ENCODE measurements around the gene LHFPL2.

Gene LHFPL2

DNA sequence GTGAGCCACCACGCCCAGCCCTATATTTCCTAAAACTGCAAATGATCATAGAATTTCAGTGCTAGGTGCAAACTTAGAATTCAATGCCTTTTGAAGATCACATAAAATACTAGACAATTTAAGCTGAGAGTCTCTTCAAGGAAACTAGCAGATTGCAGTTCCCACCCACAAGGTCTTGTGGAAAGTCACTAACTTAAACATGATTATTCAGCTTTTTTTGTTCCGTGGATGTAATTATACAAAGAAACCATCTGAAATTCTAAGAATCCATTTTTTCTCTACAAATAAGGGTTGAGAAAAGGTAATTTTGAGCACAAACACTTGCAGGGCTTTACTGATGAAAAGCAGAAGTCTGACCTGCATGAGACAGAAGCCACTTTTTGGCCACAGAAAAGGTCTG, 4.5 kb upstream of the LHFPL2 start:
- TF ChIP-seq, protein P1, sequence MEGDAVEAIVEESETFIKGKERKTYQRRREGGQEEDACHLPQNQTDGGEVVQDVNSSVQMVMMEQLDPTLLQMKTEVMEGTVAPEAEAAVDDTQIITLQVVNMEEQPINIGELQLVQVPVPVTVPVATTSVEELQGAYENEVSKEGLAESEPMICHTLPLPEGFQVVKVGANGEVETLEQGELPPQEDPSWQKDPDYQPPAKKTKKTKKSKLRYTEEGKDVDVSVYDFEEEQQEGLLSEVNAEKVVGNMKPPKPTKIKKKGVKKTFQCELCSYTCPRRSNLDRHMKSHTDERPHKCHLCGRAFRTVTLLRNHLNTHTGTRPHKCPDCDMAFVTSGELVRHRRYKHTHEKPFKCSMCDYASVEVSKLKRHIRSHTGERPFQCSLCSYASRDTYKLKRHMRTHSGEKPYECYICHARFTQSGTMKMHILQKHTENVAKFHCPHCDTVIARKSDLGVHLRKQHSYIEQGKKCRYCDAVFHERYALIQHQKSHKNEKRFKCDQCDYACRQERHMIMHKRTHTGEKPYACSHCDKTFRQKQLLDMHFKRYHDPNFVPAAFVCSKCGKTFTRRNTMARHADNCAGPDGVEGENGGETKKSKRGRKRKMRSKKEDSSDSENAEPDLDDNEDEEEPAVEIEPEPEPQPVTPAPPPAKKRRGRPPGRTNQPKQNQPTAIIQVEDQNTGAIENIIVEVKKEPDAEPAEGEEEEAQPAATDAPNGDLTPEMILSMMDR (IDR thresholded peaks at IDR 0.05; ENCODE audit: insufficient read depth, low read length, missing control alignments) = no peak
- H3K4me3 ChIP-seq (ENCODE audit: low read depth, low read length) = no peak overlapping the region
- DNase-seq (ENCODE audit: low read depth, low spot score) = no peak
- CTCF ChIA-PET = no interaction called here
- POLR2A ChIA-PET = no interaction called here

DNA sequence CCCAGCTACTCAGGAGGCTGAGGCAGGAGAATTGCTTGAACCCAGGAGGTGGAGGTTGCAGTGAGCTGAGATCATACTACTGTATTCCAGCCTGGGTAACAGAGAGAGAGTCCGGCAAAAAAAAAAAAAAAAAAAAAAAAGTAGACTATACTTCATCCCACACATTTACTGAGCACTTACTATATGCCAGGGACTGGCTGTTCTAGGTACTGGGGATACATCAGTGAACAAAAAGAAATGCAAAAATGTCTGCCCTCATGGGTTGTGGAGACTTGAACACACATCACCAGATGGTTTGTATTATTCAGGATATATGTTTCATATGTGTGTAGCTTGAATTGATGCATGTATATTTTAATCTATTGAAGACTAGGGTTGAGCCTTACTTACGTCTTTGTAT, 2.9 kb upstream of the LHFPL2 start:
- TF ChIP-seq, protein P1 (IDR thresholded peaks at IDR 0.05; ENCODE audit: insufficient read depth, low read length, missing control alignments) = no peak
- no peak for DNase-seq (ENCODE audit: low read depth, low spot score)
- POLR2A ChIA-PET = no interaction called here
- H3K4me3 ChIP-seq (ENCODE audit: low read depth, low read length) = no peak overlapping the region
- CTCF ChIA-PET = no interaction called here

DNA sequence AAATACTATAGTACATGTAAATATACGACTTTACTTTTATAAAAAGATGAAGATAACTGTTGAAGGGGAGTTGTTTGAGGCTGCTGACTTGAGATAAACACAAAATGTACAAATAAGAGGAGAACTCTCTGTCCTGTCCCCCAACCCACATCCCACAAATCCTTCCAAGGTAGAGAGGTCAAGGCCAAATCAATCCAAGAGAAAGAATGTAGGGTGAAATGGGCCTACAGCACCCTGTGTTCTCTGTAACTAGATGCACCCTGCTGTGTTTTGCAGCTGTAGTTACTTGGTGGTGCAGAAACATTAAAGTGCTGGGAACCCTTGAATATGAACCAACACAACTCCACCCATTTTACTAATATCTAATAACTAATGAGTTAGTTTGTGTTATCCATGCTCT, 2.0 kb upstream of the LHFPL2 start:
- CTCF ChIA-PET = no interaction called here
- DNase-seq (ENCODE audit: low read depth, low spot score) = no peak

DNA sequence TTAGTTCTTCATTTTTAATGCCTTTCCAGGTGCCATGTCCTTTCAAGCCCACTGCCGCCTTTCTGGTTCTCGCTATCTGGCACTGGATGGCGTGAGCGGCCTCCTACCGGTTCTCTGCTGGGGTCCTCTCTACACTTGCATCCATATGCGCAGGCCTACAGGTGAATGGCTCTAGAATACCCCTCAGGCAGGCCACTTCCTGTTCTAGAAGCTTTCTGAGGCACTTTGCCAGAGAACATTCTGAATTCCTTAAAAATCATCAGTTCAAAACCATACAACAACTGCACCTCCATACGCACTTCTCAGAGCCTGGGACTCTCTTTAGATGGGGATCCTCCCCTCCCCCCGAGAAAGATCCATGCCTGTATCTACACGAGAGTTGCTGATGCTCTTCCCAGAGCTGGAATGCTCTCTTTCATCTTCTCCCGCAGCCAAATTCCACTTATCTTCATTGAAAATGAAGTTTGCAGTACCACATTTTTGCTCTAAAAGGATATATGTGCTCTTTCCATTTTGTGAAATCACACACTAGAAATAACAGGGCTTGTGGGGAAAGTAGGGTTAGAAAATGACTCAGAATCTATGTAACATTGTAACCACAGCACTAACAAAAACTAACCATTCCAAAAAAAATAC, 1.4 kb upstream of the LHFPL2 start:
- ChIA-PET CTCF (no interaction called here), POLR2A (no interaction called here)
- H3K4me3 ChIP-seq (ENCODE audit: low read depth, low read length) = no peak overlapping the region
- DNase-seq (ENCODE audit: low read depth, low spot score) = no peak
- TF ChIP-seq, protein P1 (IDR thresholded peaks at IDR 0.05; ENCODE audit: insufficient read depth, low read length, missing control alignments) = no peak

More for the DNA sequence above, 2.0 kb upstream of the LHFPL2 start:
- H3K4me3 ChIP-seq (ENCODE audit: low read depth, low read length) = no peak overlapping the region
- TF ChIP-seq, protein P1 (IDR thresholded peaks at IDR 0.05; ENCODE audit: insufficient read depth, low read length, missing control alignments) = no peak
- POLR2A ChIA-PET = no interaction called here

DNA sequence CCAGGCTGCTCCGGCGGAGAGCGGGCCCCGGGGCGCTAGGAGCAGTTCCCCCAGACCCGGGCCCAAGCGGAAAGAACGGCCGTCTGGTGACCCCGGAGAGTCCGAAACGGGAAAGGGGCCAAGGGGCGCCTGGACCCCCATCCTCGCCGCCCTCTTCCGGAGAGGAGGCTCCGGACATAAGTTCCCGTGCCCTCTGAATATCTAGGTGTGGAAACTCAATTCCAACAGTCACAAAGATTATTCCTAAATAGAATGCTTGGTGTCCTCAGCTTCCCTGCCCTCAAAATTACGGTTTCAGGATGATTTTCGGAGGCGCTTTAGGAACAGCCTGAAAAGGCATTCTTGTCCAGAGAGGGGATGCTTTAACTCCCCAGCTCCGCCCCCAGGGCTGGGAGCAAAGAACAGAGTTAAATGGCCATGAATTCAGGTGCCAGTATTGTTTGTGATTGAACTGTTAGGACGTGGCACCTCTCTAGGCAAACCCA, 681 bp upstream of the LHFPL2 start:
- no peak for DNase-seq (ENCODE audit: low read depth, low spot score)

DNA sequence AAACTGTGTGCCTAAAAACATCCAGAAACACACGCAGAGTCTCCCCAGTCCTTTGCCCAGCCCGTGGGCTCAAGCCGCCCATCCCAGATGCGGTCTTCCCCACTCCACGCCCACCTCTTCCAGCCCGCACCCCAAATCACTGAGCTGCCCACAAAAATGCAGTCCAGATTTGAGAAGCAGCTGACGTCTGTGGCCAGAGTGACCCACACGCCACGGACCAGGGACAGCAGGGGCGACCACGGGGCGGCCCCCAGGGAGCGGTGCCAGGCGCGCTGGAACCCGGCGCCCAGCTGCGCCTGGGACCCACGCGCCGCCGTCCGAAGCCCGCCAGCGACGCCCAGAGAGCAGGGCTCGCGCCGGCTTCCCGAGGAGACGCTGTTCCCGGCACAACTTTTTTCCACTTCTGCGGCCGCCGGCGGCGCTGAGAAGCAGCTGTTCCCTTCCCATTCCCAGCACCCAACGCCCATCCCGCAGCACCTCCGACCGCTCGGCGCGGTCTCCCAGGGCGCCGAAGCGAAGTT, 674 bp downstream of the LHFPL2 start:
- ChIA-PET POLR2A (interaction anchor here (0.7 to 0.9 kb wide), 2 partner anchors 10 to 100 kb away, joined by 3 read pairs; no protein-coding TSS in a partner anchor), CTCF (interaction anchor here (0.5 to 1.4 kb wide), 10 partner anchors 13 to 328 kb away, joined by 3 to 4 read pairs (median 3); no protein-coding TSS in a partner anchor)
- DNase-seq (ENCODE audit: low read depth, low spot score) = no peak
- peak overlapping the region; percentile 75 for H3K4me3 ChIP-seq (ENCODE audit: low read depth, low read length)
- TF ChIP-seq, protein P1 (IDR thresholded peaks at IDR 0.05; ENCODE audit: insufficient read depth, low read length, missing control alignments) = peak; percentile 17

More for the DNA sequence above, 681 bp upstream of the LHFPL2 start:
- CTCF ChIA-PET = interaction anchor here (1.1 to 1.3 kb wide), 3 partner anchors 17 to 55 kb away, joined by 3 read pairs; no protein-coding TSS in a partner anchor
- peak overlapping the region; percentile 75 for H3K4me3 ChIP-seq (ENCODE audit: low read depth, low read length)
- POLR2A ChIA-PET = no interaction called here
- TF ChIP-seq, protein P1 (IDR thresholded peaks at IDR 0.05; ENCODE audit: insufficient read depth, low read length, missing control alignments) = no peak

Measured in AG04449 (cell line).